ENCODE measurements around the gene TPR.

The TPR gene

GRCh38 chr1:186286615-186287315 lies 88.3 kb downstream of the TPR start:
- no peak for DNase-seq

- peak; percentile 41 for DNase-seq
These were observed 91.7 kb downstream of the TPR start for GRCh38 chr1:186283374-186283773.

- no peak for DNase-seq
These were observed 92.6 kb downstream of the TPR start for GRCh38 chr1:186282466-186282865.

GRCh38 chr1:186275822-186276221 lies 99.2 kb downstream of the TPR start:
- DNase-seq, result no peak

- peak; percentile 31 for DNase-seq
These were observed 102.6 kb downstream of the TPR start for GRCh38 chr1:186272486-186272885.

- no peak for DNase-seq
These were observed 104.0 kb downstream of the TPR start for GRCh38 chr1:186271032-186271431.
